ENCODE measurements around the gene SAMD3. TPM values are rescaled to one million over a fixed set of nuclear protein-coding genes. Genes with fewer than 3 reads are reported as not detected.

The SAMD3 gene
- total and polyA plus RNA-seq, 8 donors: 0.19 to 5.9 (median 1.4) TPM

DNA sequence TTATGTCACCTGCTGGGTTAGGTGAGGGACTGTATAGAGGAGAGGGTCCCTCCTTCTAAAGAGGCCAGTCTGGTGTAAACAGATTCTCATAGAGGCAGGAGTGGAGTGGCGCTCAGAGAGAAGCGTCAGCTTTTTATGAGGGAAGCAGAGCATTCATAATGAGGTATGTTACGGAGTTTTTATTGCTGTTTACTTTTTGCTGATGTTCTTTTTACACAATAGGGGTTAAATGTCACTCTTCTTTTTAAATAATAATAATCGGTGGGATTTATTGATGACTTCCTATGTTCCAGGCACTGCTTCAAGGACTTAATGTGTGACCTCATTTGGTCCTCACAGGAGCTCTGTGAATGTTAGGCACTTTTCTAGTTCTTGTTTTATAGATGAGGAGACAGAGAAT, 124.4 kb downstream of the SAMD3 start:
- Histone ChIP-seq H3K36me3 (no peaks in the 10 kb centered on the region), H3K9me3 (no peaks in the 10 kb centered on the region), H3K4me1 (no peaks in the 10 kb centered on the region), H3K4me3 (no peak overlapping the region), H3K27me3 (no peaks in the 10 kb centered on the region), H3K27ac (no peak overlapping the region)
- intact Hi-C loops (cut with DNase I): no loop called here
- DNase-seq (no peak), ATAC-seq (no peak), FAIRE-seq (no peak)
- WGBS, 2 donors: 80% methylated on average over 4 of the region's 4 CpGs
- TF ChIP-seq, protein P1, sequence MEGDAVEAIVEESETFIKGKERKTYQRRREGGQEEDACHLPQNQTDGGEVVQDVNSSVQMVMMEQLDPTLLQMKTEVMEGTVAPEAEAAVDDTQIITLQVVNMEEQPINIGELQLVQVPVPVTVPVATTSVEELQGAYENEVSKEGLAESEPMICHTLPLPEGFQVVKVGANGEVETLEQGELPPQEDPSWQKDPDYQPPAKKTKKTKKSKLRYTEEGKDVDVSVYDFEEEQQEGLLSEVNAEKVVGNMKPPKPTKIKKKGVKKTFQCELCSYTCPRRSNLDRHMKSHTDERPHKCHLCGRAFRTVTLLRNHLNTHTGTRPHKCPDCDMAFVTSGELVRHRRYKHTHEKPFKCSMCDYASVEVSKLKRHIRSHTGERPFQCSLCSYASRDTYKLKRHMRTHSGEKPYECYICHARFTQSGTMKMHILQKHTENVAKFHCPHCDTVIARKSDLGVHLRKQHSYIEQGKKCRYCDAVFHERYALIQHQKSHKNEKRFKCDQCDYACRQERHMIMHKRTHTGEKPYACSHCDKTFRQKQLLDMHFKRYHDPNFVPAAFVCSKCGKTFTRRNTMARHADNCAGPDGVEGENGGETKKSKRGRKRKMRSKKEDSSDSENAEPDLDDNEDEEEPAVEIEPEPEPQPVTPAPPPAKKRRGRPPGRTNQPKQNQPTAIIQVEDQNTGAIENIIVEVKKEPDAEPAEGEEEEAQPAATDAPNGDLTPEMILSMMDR (IDR thresholded peaks at IDR 0.05): no peak

Other genes starting within 250 kb of the SAMD3 start
- gene L3MBTL3, start 204.4 kb downstream of the SAMD3 start, total RNA-seq: 1 to 10 TPM; 1.0 to 5.3 (median 3.6) TPM
- gene L3MBTL3, start 204.4 kb downstream of the SAMD3 start, polyA plus RNA-seq: 1 to 10 TPM in 1 of 2 donors, under 1 TPM in 1; 0.95 to 3.2 TPM
- gene TMEM200A, start 143.1 kb upstream of the SAMD3 start, total RNA-seq: 1 to 10 TPM in 3 of 6 donors, under 1 TPM in 3; 0.32 to 5.1 (median 1.3) TPM
- 1 to 10 TPM in 1 of 2 donors, under 1 TPM in 1; 0.57 to 7.3 TPM for gene TMEM200A, start 143.1 kb upstream of the SAMD3 start, polyA plus RNA-seq